GM03348 (cell line): Measurements from ENCODE around the gene TXNDC17.
"Not testable (repeated sequence)": the region's sequence is repeated elsewhere in the genome, so short reads cannot be mapped to it uniquely, and the experiment has no call there.

Experiments
- DNase-seq: peaks from one replicate; pipeline ENCODE4 v3.0.0; 2012; ENCODE audit warnings: low spot score

The TXNDC17 gene

GRCh38 chr17:6637458-6637840, 3.4 kb upstream of the TXNDC17 start:
- DNase-seq: no peak

GRCh38 chr17:6638046-6638908, 2.6 kb upstream of the TXNDC17 start:
- no peak for DNase-seq

- DNase-seq: no peak
Observed at GRCh38 chr17:6639014-6639585, 1.8 kb upstream of the TXNDC17 start.

GRCh38 chr17:6639586-6640535, 999 bp upstream of the TXNDC17 start:
- DNase-seq: peak; percentile 69

DNA sequence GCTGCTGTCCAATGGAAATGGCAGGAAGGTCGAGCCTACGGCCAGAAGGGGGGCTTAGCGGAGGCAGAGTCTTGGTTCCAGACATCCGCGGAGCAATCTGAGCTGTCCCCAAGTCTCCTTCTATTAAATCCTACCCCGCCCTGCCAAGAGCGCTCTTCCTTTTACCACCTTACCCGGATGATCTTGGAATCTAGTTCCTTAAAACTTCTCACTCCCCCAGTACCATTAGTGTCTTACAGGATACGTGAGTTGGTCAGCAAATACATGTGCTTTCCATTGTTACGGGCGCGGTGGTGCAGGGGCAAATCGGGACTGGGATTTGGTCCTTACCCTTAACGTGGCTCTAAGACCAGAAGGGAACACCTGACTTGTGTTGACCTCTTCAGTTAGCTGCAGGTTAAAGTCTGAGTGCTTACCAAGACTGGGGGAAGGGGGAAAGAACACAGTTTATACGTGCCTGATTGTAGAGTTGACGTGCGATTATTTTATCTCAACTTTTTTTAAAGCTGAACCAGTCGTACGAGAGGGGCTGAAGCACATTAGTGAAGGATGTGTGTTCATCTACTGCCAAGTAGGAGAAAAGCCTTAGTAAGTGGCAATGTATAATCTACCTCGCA, 495 bp downstream of the TXNDC17 start:
- no peak for DNase-seq

DNA sequence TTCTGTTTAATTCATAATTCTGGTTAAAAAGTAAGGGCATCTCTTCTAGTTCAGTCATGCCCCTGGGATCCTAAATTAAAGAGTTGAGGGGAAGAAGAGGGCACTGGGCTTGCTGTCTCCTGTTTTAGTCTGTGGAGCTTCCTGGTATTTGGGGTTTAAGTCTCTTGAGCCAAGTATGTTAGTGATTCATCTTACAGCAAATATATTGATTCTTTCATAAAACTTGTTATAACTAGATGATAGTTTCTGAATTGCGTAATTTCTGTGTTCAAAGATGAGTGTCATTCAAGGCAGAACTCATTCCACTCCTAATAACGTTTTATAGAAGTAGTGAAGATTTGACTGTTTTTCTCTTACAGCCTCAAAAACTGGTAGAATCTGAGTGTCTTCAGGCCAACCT, 1.7 kb downstream of the TXNDC17 start:
- no peak for DNase-seq

GRCh38 chr17:6643451-6644125, 2.7 kb downstream of the TXNDC17 start:
- DNase-seq: peak; percentile 64

DNA sequence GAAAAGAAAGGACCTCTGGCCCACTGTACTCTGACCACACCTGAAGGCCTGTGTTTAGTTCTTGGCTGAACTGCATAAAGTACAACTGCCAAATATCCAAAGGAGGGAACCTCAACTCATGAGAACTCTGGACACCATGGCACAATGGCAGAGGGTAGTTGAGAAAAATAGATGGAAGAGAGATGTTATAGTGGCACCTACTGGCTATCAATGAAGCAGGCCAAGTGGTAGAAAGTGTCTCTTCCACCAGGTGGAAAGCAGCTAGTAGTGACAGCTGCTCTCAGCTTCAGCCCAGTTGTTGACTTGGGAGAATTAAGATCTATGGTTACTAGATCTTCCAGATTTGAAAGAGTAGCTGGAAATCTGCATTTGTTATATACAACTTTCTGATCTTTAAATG, 7.3 kb downstream of the TXNDC17 start:
- no peak for DNase-seq

- DNase-seq: peak; percentile 99
Observed at GRCh38 chr17:6651354-6651918, 10.6 kb downstream of the TXNDC17 start, which contains the start of the genes C17orf100 and MED31. Gene C17orf100, plus strand, starts transcription at chr17:6651762. Its CDS starts 152 bp downstream, at chr17:6651914. Gene MED31, minus strand, starts transcription at chr17:6651605. Its CDS starts 77 bp downstream, at chr17:6651528.

- DNase-seq: peak; percentile 59
Observed at GRCh38 chr17:6651919-6652452, 11.1 kb downstream of the TXNDC17 start.

GRCh38 chr17:6654841-6655731, 14.2 kb downstream of the TXNDC17 start:
- no peak for DNase-seq

DNA sequence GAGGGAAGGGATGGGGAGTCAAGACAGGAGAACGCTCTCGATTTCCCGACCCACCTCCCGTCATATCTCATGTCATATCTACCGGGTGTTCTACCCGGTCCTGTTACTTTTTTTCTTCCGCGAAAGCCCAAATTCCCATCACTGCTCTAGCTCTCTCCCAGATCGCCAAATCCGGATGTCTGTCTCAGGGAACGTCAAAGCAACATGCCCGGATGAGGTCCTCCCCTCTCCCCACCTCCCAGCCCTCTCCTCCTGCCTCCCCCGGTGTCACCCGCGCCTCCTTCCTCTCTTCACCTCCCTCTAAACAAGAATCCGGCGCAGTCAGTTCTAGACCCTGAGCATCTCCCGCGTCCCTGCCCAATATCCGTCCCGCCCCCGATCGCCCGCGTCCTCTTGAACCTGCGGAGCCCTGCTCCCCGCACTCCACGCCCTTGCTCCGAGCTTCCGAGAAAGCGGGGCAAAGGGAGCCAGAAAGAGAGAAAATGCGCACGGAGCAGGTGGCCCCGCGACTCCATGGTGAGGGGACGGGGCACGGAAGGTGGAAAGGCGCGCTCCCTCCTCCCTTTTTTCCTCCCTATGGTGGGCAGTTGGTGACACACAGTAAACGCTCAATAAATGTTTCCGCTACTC, 15.0 kb downstream of the TXNDC17 start:
- not testable (repeated sequence) for DNase-seq

DNA sequence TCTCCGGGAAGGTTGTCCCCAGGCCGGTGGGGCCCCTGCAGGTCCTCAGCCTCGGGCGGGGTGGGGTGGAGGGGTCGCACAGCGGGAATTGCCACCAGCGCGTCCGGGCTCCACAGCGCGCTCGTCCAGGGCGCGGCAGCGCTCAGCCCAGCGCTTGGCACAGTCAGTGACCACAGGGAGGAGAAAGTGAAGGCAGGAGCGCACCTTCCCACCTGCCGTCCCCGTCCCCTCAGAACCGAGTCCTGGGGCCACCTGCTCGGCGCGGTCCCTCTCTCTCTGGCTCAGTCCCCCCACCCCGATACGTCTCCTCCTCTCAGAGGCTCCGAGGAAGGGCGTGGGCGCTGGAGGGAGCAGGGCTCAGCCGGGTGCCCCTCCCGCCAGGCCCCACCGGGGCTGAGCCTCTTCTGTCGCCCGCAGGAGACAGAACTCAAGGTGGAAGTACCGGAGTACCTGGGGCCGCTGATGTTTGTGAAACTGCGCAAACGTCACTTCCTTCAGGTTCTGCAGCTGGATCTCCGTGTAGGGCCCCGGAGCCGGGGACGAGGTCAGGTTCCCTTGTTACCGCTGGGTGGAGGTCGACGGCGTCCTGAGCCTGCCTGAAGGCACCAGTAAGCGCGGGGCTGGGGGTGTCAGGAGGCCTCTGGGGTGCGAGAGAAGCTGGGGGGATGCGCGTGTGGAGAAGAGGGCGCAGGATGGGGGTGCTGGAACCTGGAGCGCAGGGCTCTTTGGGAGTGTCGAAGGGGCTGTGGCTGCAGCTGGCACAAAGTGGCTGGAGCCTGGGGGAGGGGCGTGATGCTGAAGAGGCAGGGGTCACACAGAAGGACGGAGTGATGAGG, 16.2 kb downstream of the TXNDC17 start:
- DNase-seq: not testable (repeated sequence)

GRCh38 chr17:6657633-6658287, 16.9 kb downstream of the TXNDC17 start:
- no peak for DNase-seq

DNA sequence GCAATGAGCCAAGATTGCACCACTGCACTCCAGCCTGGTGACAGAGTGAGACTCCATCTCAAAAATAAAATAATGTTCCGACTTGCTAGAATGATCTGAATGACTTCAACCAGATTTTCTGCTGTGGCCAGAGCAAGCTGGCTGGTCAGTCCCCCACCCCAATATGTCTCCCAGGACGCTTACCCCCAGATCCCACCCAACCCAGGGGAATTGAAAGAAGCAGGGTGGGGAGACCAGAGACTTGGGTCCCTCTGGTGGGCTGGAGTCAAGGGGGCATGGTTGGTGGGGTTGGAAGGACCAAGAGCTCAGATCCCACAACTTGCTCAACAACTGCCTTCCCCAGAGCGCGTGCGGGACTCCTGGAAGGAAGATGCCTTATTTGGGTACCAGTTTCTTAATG, 17.6 kb downstream of the TXNDC17 start:
- DNase-seq: not testable (repeated sequence)

DNA sequence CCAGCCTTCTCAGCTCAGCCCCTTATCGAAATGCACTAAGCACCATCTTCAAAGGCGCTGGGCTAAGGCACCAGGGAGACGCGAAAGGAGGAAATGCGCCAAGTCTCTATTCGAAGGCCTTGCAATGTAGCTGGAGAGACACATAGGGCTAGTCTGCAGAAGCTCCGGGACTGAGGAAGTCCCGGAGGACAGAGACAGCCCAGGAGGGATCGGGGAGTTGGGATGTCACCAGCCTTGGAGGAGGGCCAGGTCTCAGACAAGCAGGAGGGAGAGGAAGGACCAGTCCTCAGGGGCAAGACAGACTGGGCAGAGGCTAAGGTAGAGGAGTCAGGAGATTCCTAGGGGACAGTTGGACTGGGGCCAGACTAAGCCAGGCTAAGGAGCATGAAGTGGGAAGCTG, 19.2 kb downstream of the TXNDC17 start:
- DNase-seq: no peak

GRCh38 chr17:6660805-6661463, 20.1 kb downstream of the TXNDC17 start:
- DNase-seq: peak; percentile 4
